HEK293T (cell line): ENCODE data around the gene C1QTNF9B.

Source experiments
- CTCF ChIA-PET: fragments of 350-600 bp; formaldehyde crosslinking; extraction: SDS; loops from one replicate; lab custom pipeline; 2021; ENCODE audit warnings: antibody characterized with exemption, inconsistent platforms; lab: Yijun Ruan, JAX
- POLR2A ChIA-PET: fragments of 350-600 bp; formaldehyde crosslinking; extraction: SDS; loops from one replicate; lab custom pipeline; 2020; ENCODE audit warnings: antibody characterized with exemption, inconsistent platforms; lab: Yijun Ruan, JAX
- DNase-seq: peaks from one replicate; pipeline ENCODE4 v3.0.0; 2012; ENCODE audit warnings: mixed read lengths; ENCODE audit errors: extremely low spot score
- ARNT ChIP-seq: fragments of 450-650 bp; IDR thresholded peaks from 2 replicates; pipeline ENCODE4 v1.6.1; 2017; ENCODE audit warnings: mild to moderate bottlenecking
- BHLHE40 ChIP-seq: fragments of 450-650 bp; IDR thresholded peaks from 2 replicates; pipeline ENCODE4 v1.6.1; 2016; ENCODE audit warnings: mild to moderate bottlenecking, moderate library complexity, borderline replicate concordance
- CTBP1 ChIP-seq: fragments of 450-650 bp; IDR thresholded peaks from 2 replicates; pipeline ENCODE4 v1.6.1; 2016; ENCODE audit warnings: borderline replicate concordance
- ELF4 ChIP-seq: fragments of 450-650 bp; IDR thresholded peaks from 2 replicates; pipeline ENCODE4 v1.6.1; 2017; ENCODE audit warnings: antibody characterized with exemption
- FOXA1 ChIP-seq: fragments of 450-650 bp; IDR thresholded peaks from 2 replicates; pipeline ENCODE4 v1.6.1; 2016; ENCODE audit warnings: mild to moderate bottlenecking
- FOXK2 ChIP-seq: fragments of 450-650 bp; IDR thresholded peaks from 2 replicates; pipeline ENCODE4 v1.6.1; 2016; ENCODE audit warnings: mild to moderate bottlenecking
- FOXM1 ChIP-seq: fragments of 450-650 bp; IDR thresholded peaks from 2 replicates; pipeline ENCODE4 v1.6.1; 2017; ENCODE audit warnings: mild to moderate bottlenecking, borderline replicate concordance
- HDGF ChIP-seq: fragments of 450-650 bp; IDR thresholded peaks from 2 replicates; pipeline ENCODE4 v1.6.1; 2017; ENCODE audit warnings: antibody characterized with exemption, borderline replicate concordance
- L3MBTL2 ChIP-seq: fragments of 450-650 bp; conservative IDR thresholded peaks from 2 replicates; pipeline ENCODE4 v1.6.1; 2016; ENCODE audit warnings: mild to moderate bottlenecking
- LEF1 ChIP-seq: fragments of 450-650 bp; IDR thresholded peaks from 2 replicates; pipeline ENCODE4 v1.6.1; 2017; ENCODE audit warnings: mild to moderate bottlenecking, borderline replicate concordance
- NFRKB ChIP-seq: fragments of 450-650 bp; IDR thresholded peaks from 2 replicates; pipeline ENCODE4 v1.6.1; 2016; ENCODE audit warnings: mild to moderate bottlenecking, moderate library complexity
- PKNOX1 ChIP-seq: fragments of 450-650 bp; IDR thresholded peaks from 2 replicates; pipeline ENCODE4 v1.6.1; 2016
- SP1 ChIP-seq: fragments of 450-650 bp; IDR thresholded peaks from 2 replicates; pipeline ENCODE4 v1.6.1; 2017
- SUZ12 ChIP-seq: fragments of 450-650 bp; IDR thresholded peaks from 2 replicates; pipeline ENCODE4 v1.6.1; 2016; ENCODE audit warnings: mild to moderate bottlenecking
- TARDBP ChIP-seq: fragments of 450-650 bp; IDR thresholded peaks from 2 replicates; pipeline ENCODE4 v1.6.1; 2016
- ZNF384 ChIP-seq: fragments of 450-650 bp; IDR thresholded peaks from 2 replicates; pipeline ENCODE4 v1.6.1; 2016

C1QTNF9B gene

GRCh38 chr13:23934520-23934919, 37.2 kb upstream of the C1QTNF9B start:
- ChIA-PET CTCF (no interaction called here), POLR2A (no interaction called here)
- no peak for DNase-seq
- TF ChIP-seq FOXK2 (no peak), SUZ12 (no peak), CTBP1 (no peak)

- DNase-seq: no peak
- ChIA-PET CTCF (interaction anchor here (0.5 kb wide), 1 partner anchor 9 kb away, joined by 3 read pairs; no protein-coding TSS in a partner anchor), POLR2A (no interaction called here)
- TF ChIP-seq SUZ12: no peak
- TF ChIP-seq NFRKB: no peak
- no peak for TF ChIP-seq HDGF
- no peak for TF ChIP-seq SP1
- no peak for TF ChIP-seq CTBP1
- TF ChIP-seq ARNT: no peak
- TF ChIP-seq FOXM1: no peak
- TF ChIP-seq TARDBP: no peak
- no peak for TF ChIP-seq ZNF384
- TF ChIP-seq LEF1: no peak
- TF ChIP-seq L3MBTL2: no peak
- TF ChIP-seq ELF4: no peak
- no peak for TF ChIP-seq PKNOX1
- no peak for TF ChIP-seq BHLHE40
- TF ChIP-seq FOXA1: no peak
- TF ChIP-seq FOXK2: no peak
These were observed 31.7 kb upstream of the C1QTNF9B start for GRCh38 chr13:23928985-23929384.

GRCh38 chr13:23923031-23923430, 25.7 kb upstream of the C1QTNF9B start:
- ChIA-PET CTCF (interaction anchor here (0.7 kb wide), 1 partner anchor 296 kb away, joined by 3 read pairs; no protein-coding TSS in a partner anchor), POLR2A (no interaction called here)
- DNase-seq: no peak
- TF ChIP-seq HDGF (no peak), PKNOX1 (no peak), SUZ12 (no peak), ELF4 (no peak), FOXA1 (no peak), FOXK2 (no peak), TARDBP (no peak), ZNF384 (no peak), ARNT (no peak), CTBP1 (no peak), SP1 (no peak), FOXM1 (no peak), L3MBTL2 (no peak), NFRKB (no peak), BHLHE40 (no peak), LEF1 (no peak)

- POLR2A ChIA-PET: no interaction called here
- TF ChIP-seq NFRKB (no peak), CTBP1 (no peak), ELF4 (no peak), SUZ12 (no peak), LEF1 (no peak), ZNF384 (no peak), FOXK2 (no peak), BHLHE40 (no peak), FOXM1 (no peak), L3MBTL2 (no peak), HDGF (no peak)
- no peak for DNase-seq
- CTCF ChIA-PET: interaction anchor here (0.7 kb wide), 1 partner anchor 296 kb away, joined by 3 read pairs; no protein-coding TSS in a partner anchor
These were observed 25.0 kb upstream of the C1QTNF9B start for GRCh38 chr13:23922005-23922932.

GRCh38 chr13:23921451-23921888, 24.2 kb upstream of the C1QTNF9B start:
- CTCF ChIA-PET: no interaction called here
- POLR2A ChIA-PET: no interaction called here
- no peak for TF ChIP-seq CTBP1
- no peak for TF ChIP-seq LEF1
- no peak for TF ChIP-seq TARDBP
- no peak for TF ChIP-seq ELF4
- TF ChIP-seq FOXA1: no peak
- TF ChIP-seq HDGF: no peak
- no peak for TF ChIP-seq BHLHE40
- no peak for TF ChIP-seq ZNF384
- TF ChIP-seq SP1: no peak
- TF ChIP-seq SUZ12: no peak
- no peak for TF ChIP-seq FOXK2
- peak; percentile 9 for DNase-seq

- ChIA-PET POLR2A (no interaction called here), CTCF (interaction anchor here (0.6 kb wide), 1 partner anchor 479 kb away, joined by 4 read pairs; no protein-coding TSS in a partner anchor)
- DNase-seq: no peak
- TF ChIP-seq LEF1 (no peak), CTBP1 (no peak), TARDBP (no peak), SP1 (no peak), FOXM1 (no peak), ZNF384 (no peak), SUZ12 (no peak), BHLHE40 (no peak), FOXK2 (no peak), ARNT (no peak), PKNOX1 (no peak), L3MBTL2 (no peak), FOXA1 (no peak), ELF4 (no peak), HDGF (no peak), NFRKB (no peak)
These were observed 21.7 kb upstream of the C1QTNF9B start for GRCh38 chr13:23919006-23919405.
